GM12878 (cell line): ENCODE results near the gene TDRD7. TPM values are rescaled to one million over a fixed set of nuclear protein-coding genes. Genes with fewer than 3 reads are reported as not detected.

Experiments
- ATAC-seq: fragments of 200-7000 bp; cut with Tn5 transposase; 3 replicates; pipeline ENCODE4 v1.9.1; 2020; ENCODE audit warnings: mild to moderate bottlenecking, moderate library complexity
- BruUV-seq: library from RNA; stranded (reverse); fragments of 400-500 nt; replicated peaks from 2 replicates; lab custom pipeline; 2021; lab: Mats Ljungman, UMichigan
- CTCF ChIA-PET: fragments of 300-600 bp; sonication (Branson Sonifier 250); formaldehyde crosslinking; extraction: SDS; loops from one replicate; lab custom pipeline; 2021; ENCODE audit warnings: inconsistent platforms; lab: Yijun Ruan, JAX
- POLR2A ChIA-PET: fragments of 350-600 bp; formaldehyde crosslinking; extraction: SDS; loops from one replicate; lab custom pipeline; 2021; ENCODE audit warnings: inconsistent platforms; lab: Charles Lee
- RAD21 ChIA-PET: fragments of 300-600 bp; sonication (Branson Sonifier 250); formaldehyde crosslinking; loops from one replicate; lab custom pipeline; 2023; ENCODE audit warnings: antibody characterized with exemption; ENCODE audit not compliant: unreplicated experiment; lab: Charles Lee
- SMC1A ChIA-PET: fragments of 300-600 bp; sonication (Branson Sonifier 250); formaldehyde crosslinking; loops from one replicate; lab custom pipeline; 2023; ENCODE audit not compliant: unreplicated experiment, uncharacterized antibody; lab: Charles Lee
- DNase-seq: peaks from one replicate; pipeline ENCODE4 v3.0.0-alpha.2; 2011; ENCODE audit warnings: low read depth, low spot score
- FAIRE-seq: peaks from 3 replicates; lab custom pipeline; 2011; peaks lifted over from hg19 to GRCh38; lab: Jason Lieb, UNC
- H2AFZ ChIP-seq: 2 replicates; pipeline ENCODE4 v1.6.0; 2011; ENCODE audit warnings: low read depth, low read length, control low read depth; ENCODE audit not compliant: control insufficient read depth
- H3K27ac ChIP-seq: 2 replicates; pipeline ENCODE4 v1.5.1; 2011; ENCODE audit warnings: control low read depth; ENCODE audit not compliant: control insufficient read depth, insufficient read depth
- H3K27me3 ChIP-seq, 2 experiments: replicated peaks in 1 of 2; 2 replicates each; pipeline versions ENCODE4 v1.6.0 to v1.6.1; 2011; ENCODE audit warnings: low read length in 1 of 2; ENCODE audit not compliant: control insufficient read depth in 2 of 2, insufficient read depth in 2 of 2
- H3K36me3 ChIP-seq, 2 experiments: 2 replicates each; pipeline ENCODE4 v1.5.1; 2011; ENCODE audit warnings: low read length in 1 of 2; ENCODE audit not compliant: control insufficient read depth in 2 of 2, insufficient read depth in 2 of 2
- H3K4me1 ChIP-seq: 2 replicates; pipeline ENCODE4 v1.6.1; 2011; ENCODE audit warnings: mild to moderate bottlenecking, low read length, moderate library complexity, mixed read lengths; ENCODE audit not compliant: control insufficient read depth, insufficient read depth
- H3K4me2 ChIP-seq: 2 replicates; pipeline ENCODE4 v1.6.0; 2011; ENCODE audit warnings: control low read depth; ENCODE audit not compliant: control insufficient read depth, insufficient read depth
- H3K4me3 ChIP-seq: fragments of 200-600 bp; sonication (generic); 2 replicates; pipeline ENCODE4 v1.5.1; 2016
- H3K79me2 ChIP-seq: 2 replicates; pipeline ENCODE4 v1.6.0; 2011; ENCODE audit warnings: low read length; ENCODE audit not compliant: control insufficient read depth, insufficient read depth
- H3K9ac ChIP-seq: 2 replicates; pipeline ENCODE4 v1.8.0; 2011; ENCODE audit warnings: low read length, control low read depth, mixed read lengths; ENCODE audit not compliant: control insufficient read depth, insufficient read depth
- H3K9me3 ChIP-seq: replicated peaks from 3 replicates; pipeline ENCODE4 v1.5.1; 2011; ENCODE audit warnings: mild to moderate bottlenecking, low read length; ENCODE audit not compliant: control insufficient read depth, insufficient read depth
- H4K20me1 ChIP-seq: 2 replicates; pipeline ENCODE4 v1.6.0; 2011; ENCODE audit not compliant: control insufficient read depth, insufficient read depth
- EP300 ChIP-seq, 2 experiments: fragments of 150-350 bp in 1 of 2; IDR thresholded peaks; 2 replicates each; pipeline ENCODE4 v1.6.1; 2011 to 2012; ENCODE audit warnings: low read depth in 2 of 2, low read length in 2 of 2, borderline replicate concordance in 1 of 2, improper control_type of control experiment in 1 of 2, inconsistent platforms in 1 of 2; ENCODE audit not compliant: control insufficient read depth in 1 of 2
- ESRRA ChIP-seq: IDR thresholded peaks from 2 replicates; pipeline ENCODE4 v1.6.1; 2012; ENCODE audit warnings: mild to moderate bottlenecking, low read length, improper control_type of control experiment
- FOXK2 ChIP-seq: fragments of 450-650 bp; IDR thresholded peaks from 2 replicates; pipeline ENCODE4 v1.6.1; 2017; ENCODE audit warnings: mild to moderate bottlenecking, moderate library complexity
- IKZF1 ChIP-seq: fragments of 450-650 bp; conservative IDR thresholded peaks from 2 replicates; pipeline ENCODE4 v1.6.1; 2017; ENCODE audit warnings: antibody characterized with exemption, mild to moderate bottlenecking
- IRF5 ChIP-seq: fragments of 450-650 bp; IDR thresholded peaks from 2 replicates; pipeline ENCODE4 v1.6.1; 2017; ENCODE audit warnings: borderline replicate concordance
- MXI1 ChIP-seq: fragments of 150-350 bp; IDR thresholded peaks from 2 replicates; pipeline ENCODE4 v1.6.1; 2011; ENCODE audit warnings: low read depth, mild to moderate bottlenecking, inconsistent platforms, low read length, improper control_type of control experiment
- POLR2AphosphoS5 ChIP-seq: IDR thresholded peaks from 2 replicates; pipeline ENCODE4 v1.6.1; 2011; ENCODE audit warnings: mild to moderate bottlenecking, low read length, inconsistent platforms
- POU2F2 ChIP-seq: IDR thresholded peaks from 3 replicates; pipeline ENCODE4 v1.6.1; 2011; ENCODE audit warnings: low read depth, mild to moderate bottlenecking, low read length, borderline replicate concordance
- SMC3 ChIP-seq: IDR thresholded peaks from 2 replicates; pipeline ENCODE4 v1.6.1; 2011; ENCODE audit warnings: low read length, improper control_type of control experiment, borderline replicate concordance
- TARDBP ChIP-seq: IDR thresholded peaks from 2 replicates; pipeline ENCODE4 v1.6.1; 2016; ENCODE audit warnings: borderline replicate concordance
- WGBS: methylation state at CpG from one replicate; pipeline ENCODE4 v1.1.6; 2016; ENCODE audit warnings: low lambda C conversion rate; ENCODE audit not compliant: insufficient replicate concordance, insufficient coverage; ENCODE audit errors: missing lambda C conversion rate; 5-methylcytosine and 5-hydroxymethylcytosine counted together
- in situ Hi-C: fragments of 300-500 bp; cut with MboI; formaldehyde crosslinking; loops from 9 replicates; pipeline ENCODE4 v1.14.3; 2018; ENCODE audit warnings: mixed read lengths
- intact Hi-C: fragments of 100-400 bp; cut with micrococcal nuclease; formaldehyde crosslinking; loops from one replicate; pipeline ENCODE4 v1.14.2; 2022; ENCODE audit not compliant: unreplicated experiment
- polyA plus RNA-seq, 11 experiments: library from polyadenylated mRNA; depleted of rRNA in 4 of 11; unstranded in 6 of 11; stranded (reverse) in 5 of 11; fragments of >200 nt; fragmentation: Nextera tagmentation in 4 of 11; fragmentation: Illumina TruSeq in 1 of 11; extraction: Ambion mirVana in 4 of 11; extraction: Trizol in 1 of 11; gene quantifications; 1 replicate in 1 of 11; 2 replicates in 10 of 11; pipeline versions ENCODE4 v1.2.1 to v1.2.3, GENCODE V29; 2011 to 2016; ENCODE audit warnings: inconsistent platforms in 2 of 11, missing spikeins in 2 of 11, low read depth in 1 of 11
- total RNA-seq, 4 experiments: library from RNA; depleted of rRNA in 3 of 4; stranded (reverse); fragments of >200 nt in 3 of 4; fragmentation: Illumina TruSeq in 1 of 4; extraction: Trizol in 1 of 4; gene quantifications; 2 replicates each; pipeline versions ENCODE4 v1.2.1 to v1.2.3, GENCODE V29; 2013 to 2021
- TF ChIP-seq, protein P1 (sequence below): IDR thresholded peaks from 2 replicates; pipeline ENCODE4 v1.6.1; 2011; ENCODE audit warnings: low read depth, low read length, improper control_type of control experiment, borderline replicate concordance
- TF ChIP-seq, protein P2 (sequence below): IDR thresholded peaks from 2 replicates; pipeline ENCODE4 v1.6.1; 2011; ENCODE audit warnings: borderline replicate concordance, low read depth, mild to moderate bottlenecking, moderate library complexity, mixed read lengths, low read length; ENCODE audit not compliant: insufficient read depth; ENCODE audit errors: extremely low read length
- TF ChIP-seq, protein P3 (sequence below): fragments of 450-650 bp; formaldehyde crosslinking; IDR thresholded peaks from 2 replicates; pipeline ENCODE4 v1.4.0; 2020; ENCODE audit warnings: mild to moderate bottlenecking, moderate library complexity
- TF ChIP-seq, protein P4 (sequence below): fragments of 150-350 bp; IDR thresholded peaks from 2 replicates; pipeline ENCODE4 v1.6.1; 2014; ENCODE audit warnings: mild to moderate bottlenecking, low read depth, low read length

Gene TDRD7
- total and polyA plus RNA-seq, 10 of the 15 experiments (the other 5 are each of a cell fraction or from before 2014, with no cell fraction given) = 5.7 to 26.4 (median 16.2) TPM

DNA sequence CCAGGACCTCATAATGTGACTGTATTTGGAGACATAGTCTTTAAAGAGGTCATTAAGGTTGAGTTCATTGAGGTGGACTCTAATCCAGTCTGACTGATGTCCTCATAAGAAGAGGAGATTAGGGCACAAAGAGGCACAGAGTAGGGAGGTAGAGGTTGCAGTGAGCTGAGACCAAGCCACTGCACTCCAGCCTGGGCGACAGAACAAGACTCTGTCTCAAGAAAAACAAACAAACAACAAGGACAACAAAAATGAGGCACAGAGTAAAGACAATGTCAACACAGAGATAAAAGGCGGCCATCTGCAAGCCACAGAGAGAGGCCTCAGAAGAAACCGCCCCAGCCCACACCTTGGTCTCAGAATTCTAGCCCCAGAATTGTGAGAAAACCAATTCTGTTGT lies 17.0 kb upstream of the TDRD7 start (continued):
- no peak for TF ChIP-seq EP300 (IDR thresholded peaks at IDR 0.05; ENCODE audit: borderline replicate concordance in 1 of 2, control insufficient read depth in 1 of 2, low read depth in 2 of 2, low read length in 2 of 2)
- no peak for TF ChIP-seq FOXK2
- no peak for TF ChIP-seq IRF5
- TF ChIP-seq POLR2AphosphoS5 = no peak

GRCh38 chr9:97395745-97396144 lies 16.2 kb upstream of the TDRD7 start:
- SMC1A ChIA-PET = interaction anchor here (0.6 to 5.4 kb wide), 2 partner anchors 9 to 68 kb away, joined by 3 to 66 read pairs; no protein-coding TSS in a partner anchor
- no peak overlapping the region for H3K4me3 ChIP-seq
- H3K36me3 ChIP-seq = no peaks in the 10 kb centered on the region
- no peaks in the 10 kb centered on the region for H3K9me3 ChIP-seq
- H3K9ac ChIP-seq = no peak overlapping the region
- no peak for DNase-seq
- H3K27me3 ChIP-seq = no peaks in the 10 kb centered on the region
- WGBS = 80% methylated on average over 5 of the region's 5 CpGs
- POLR2A ChIA-PET = interaction anchor here (1.2 kb wide), 1 partner anchor 11 kb away, joined by 3 read pairs; no protein-coding TSS in a partner anchor
- H3K4me2 ChIP-seq = no peak overlapping the region
- H3K27ac ChIP-seq = no peak overlapping the region
- H3K79me2 ChIP-seq = no peaks in the 10 kb centered on the region
- no TSS peak for BruUV-seq
- ATAC-seq = no peak
- CTCF ChIA-PET = interaction anchor here (0.6 to 4.3 kb wide), 3 partner anchors 10 to 541 kb away, joined by 3 to 87 read pairs (median 22); partner anchors contain the start of gene ZNF782
- intact Hi-C loops = no loop called here
- in situ Hi-C loops = loop anchor here (5.0 kb wide), 1 partner anchor 538 kb away; no protein-coding TSS in a partner anchor
- no peak for FAIRE-seq
- H2AFZ ChIP-seq = no peak overlapping the region
- peaks cover 6% of the 10 kb centered on the region for H3K4me1 ChIP-seq
- no peaks in the 10 kb centered on the region; the same call in 1 of the 2 replicates for H4K20me1 ChIP-seq
- RAD21 ChIA-PET = no interaction called here
- TF ChIP-seq, protein P1, sequence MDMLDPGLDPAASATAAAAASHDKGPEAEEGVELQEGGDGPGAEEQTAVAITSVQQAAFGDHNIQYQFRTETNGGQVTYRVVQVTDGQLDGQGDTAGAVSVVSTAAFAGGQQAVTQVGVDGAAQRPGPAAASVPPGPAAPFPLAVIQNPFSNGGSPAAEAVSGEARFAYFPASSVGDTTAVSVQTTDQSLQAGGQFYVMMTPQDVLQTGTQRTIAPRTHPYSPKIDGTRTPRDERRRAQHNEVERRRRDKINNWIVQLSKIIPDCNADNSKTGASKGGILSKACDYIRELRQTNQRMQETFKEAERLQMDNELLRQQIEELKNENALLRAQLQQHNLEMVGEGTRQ = no peak
- TF ChIP-seq, protein P2, sequence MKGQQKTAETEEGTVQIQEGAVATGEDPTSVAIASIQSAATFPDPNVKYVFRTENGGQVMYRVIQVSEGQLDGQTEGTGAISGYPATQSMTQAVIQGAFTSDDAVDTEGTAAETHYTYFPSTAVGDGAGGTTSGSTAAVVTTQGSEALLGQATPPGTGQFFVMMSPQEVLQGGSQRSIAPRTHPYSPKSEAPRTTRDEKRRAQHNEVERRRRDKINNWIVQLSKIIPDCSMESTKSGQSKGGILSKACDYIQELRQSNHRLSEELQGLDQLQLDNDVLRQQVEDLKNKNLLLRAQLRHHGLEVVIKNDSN = no peak
- TF ChIP-seq IKZF1 = no peak
- no peak for TF ChIP-seq MXI1
- TF ChIP-seq, protein P3, sequence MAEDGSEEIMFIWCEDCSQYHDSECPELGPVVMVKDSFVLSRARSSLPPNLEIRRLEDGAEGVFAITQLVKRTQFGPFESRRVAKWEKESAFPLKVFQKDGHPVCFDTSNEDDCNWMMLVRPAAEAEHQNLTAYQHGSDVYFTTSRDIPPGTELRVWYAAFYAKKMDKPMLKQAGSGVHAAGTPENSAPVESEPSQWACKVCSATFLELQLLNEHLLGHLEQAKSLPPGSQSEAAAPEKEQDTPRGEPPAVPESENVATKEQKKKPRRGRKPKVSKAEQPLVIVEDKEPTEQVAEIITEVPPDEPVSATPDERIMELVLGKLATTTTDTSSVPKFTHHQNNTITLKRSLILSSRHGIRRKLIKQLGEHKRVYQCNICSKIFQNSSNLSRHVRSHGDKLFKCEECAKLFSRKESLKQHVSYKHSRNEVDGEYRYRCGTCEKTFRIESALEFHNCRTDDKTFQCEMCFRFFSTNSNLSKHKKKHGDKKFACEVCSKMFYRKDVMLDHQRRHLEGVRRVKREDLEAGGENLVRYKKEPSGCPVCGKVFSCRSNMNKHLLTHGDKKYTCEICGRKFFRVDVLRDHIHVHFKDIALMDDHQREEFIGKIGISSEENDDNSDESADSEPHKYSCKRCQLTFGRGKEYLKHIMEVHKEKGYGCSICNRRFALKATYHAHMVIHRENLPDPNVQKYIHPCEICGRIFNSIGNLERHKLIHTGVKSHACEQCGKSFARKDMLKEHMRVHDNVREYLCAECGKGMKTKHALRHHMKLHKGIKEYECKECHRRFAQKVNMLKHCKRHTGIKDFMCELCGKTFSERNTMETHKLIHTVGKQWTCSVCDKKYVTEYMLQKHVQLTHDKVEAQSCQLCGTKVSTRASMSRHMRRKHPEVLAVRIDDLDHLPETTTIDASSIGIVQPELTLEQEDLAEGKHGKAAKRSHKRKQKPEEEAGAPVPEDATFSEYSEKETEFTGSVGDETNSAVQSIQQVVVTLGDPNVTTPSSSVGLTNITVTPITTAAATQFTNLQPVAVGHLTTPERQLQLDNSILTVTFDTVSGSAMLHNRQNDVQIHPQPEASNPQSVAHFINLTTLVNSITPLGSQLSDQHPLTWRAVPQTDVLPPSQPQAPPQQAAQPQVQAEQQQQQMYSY (CRISPR knock-in tag) = no peak
- TF ChIP-seq ESRRA = no peak
- TF ChIP-seq, protein P4, sequence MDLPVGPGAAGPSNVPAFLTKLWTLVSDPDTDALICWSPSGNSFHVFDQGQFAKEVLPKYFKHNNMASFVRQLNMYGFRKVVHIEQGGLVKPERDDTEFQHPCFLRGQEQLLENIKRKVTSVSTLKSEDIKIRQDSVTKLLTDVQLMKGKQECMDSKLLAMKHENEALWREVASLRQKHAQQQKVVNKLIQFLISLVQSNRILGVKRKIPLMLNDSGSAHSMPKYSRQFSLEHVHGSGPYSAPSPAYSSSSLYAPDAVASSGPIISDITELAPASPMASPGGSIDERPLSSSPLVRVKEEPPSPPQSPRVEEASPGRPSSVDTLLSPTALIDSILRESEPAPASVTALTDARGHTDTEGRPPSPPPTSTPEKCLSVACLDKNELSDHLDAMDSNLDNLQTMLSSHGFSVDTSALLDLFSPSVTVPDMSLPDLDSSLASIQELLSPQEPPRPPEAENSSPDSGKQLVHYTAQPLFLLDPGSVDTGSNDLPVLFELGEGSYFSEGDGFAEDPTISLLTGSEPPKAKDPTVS = no peak
- no peak for TF ChIP-seq SMC3
- TF ChIP-seq POU2F2 = no peak
- TF ChIP-seq TARDBP = no peak
